Measurements from ENCODE around the gene GON4L. TPM values are rescaled to one million over a fixed set of nuclear protein-coding genes. Genes with fewer than 3 reads are reported as not detected.
"Not testable (repeated sequence)": the region's sequence is repeated elsewhere in the genome, so short reads cannot be mapped to it uniquely, and the experiment has no call there.

The GON4L gene
- polyA plus RNA-seq, 1 of the 3 experiments (the other 2 are of a cell fraction), result 16.5 TPM

GRCh38 chr1:155715777-155716176 lies 141.2 kb downstream of the GON4L start (continued):
- TF ChIP-seq, protein P1, sequence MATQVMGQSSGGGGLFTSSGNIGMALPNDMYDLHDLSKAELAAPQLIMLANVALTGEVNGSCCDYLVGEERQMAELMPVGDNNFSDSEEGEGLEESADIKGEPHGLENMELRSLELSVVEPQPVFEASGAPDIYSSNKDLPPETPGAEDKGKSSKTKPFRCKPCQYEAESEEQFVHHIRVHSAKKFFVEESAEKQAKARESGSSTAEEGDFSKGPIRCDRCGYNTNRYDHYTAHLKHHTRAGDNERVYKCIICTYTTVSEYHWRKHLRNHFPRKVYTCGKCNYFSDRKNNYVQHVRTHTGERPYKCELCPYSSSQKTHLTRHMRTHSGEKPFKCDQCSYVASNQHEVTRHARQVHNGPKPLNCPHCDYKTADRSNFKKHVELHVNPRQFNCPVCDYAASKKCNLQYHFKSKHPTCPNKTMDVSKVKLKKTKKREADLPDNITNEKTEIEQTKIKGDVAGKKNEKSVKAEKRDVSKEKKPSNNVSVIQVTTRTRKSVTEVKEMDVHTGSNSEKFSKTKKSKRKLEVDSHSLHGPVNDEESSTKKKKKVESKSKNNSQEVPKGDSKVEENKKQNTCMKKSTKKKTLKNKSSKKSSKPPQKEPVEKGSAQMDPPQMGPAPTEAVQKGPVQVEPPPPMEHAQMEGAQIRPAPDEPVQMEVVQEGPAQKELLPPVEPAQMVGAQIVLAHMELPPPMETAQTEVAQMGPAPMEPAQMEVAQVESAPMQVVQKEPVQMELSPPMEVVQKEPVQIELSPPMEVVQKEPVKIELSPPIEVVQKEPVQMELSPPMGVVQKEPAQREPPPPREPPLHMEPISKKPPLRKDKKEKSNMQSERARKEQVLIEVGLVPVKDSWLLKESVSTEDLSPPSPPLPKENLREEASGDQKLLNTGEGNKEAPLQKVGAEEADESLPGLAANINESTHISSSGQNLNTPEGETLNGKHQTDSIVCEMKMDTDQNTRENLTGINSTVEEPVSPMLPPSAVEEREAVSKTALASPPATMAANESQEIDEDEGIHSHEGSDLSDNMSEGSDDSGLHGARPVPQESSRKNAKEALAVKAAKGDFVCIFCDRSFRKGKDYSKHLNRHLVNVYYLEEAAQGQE (IDR thresholded peaks at IDR 0.05; ENCODE audit: low read depth, low read length), result no peak
- no peak for TF ChIP-seq CTCF (IDR thresholded peaks at IDR 0.05)
- TF ChIP-seq ELF1 (IDR thresholded peaks at IDR 0.05), result no peak
- no peak for TF ChIP-seq YY1 (IDR thresholded peaks at IDR 0.05; ENCODE audit: low read depth)

DNA sequence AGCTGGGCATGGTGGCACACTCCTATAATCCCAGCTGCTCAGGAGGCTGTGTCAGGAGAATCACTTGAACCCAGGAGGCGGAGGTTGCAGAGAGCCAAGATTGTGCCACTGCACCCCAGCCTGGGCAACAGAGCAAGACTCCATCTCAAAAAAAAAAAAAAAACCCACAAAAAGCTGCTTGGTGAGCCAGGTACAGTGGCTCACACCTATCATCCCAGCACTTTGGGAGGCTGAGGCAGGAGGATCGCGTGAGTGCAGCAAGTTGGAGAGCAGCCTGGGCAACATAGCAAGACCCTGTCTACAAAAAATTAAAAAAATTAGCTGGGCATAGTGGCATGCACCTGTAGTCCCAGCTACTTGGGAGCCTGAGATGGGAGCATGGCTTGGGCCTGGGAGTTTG lies 142.0 kb downstream of the GON4L start:
- H3K27ac ChIP-seq (ENCODE audit: low read depth in 2 of 2, low read length in 1 of 2); H3K4me2 ChIP-seq; H3K9ac ChIP-seq; H3K9me2 ChIP-seq; DNase-seq; H3K27me3 ChIP-seq (ENCODE audit: insufficient read depth); H3K4me1 ChIP-seq (ENCODE audit: control insufficient read depth in 1 of 2, insufficient read depth in 2 of 2, low read depth in 1 of 2, low read length in 1 of 2); H4K20me1 ChIP-seq (ENCODE audit: insufficient read depth); H3K4me3 ChIP-seq (ENCODE audit: low read depth in 2 of 2, low read length in 1 of 2); H3K9me3 ChIP-seq; POLR2A ChIA-PET; H2AFZ ChIP-seq (ENCODE audit: low read depth); H3F3A ChIP-seq (replicated peaks; ENCODE audit: insufficient read depth): not testable (repeated sequence)
- H3K79me2 ChIP-seq (ENCODE audit: insufficient read depth), result peaks cover 59% of the 10 kb centered on the region; the same call in 1 of the 2 replicates
- 95% methylated on average over 3 of the region's 3 CpGs for WGBS (ENCODE audit: low lambda C conversion rate)
- CTCF ChIA-PET, result interaction anchor here (3.7 kb wide), 1 partner anchor 14 kb away, joined by 18 read pairs; no protein-coding TSS in a partner anchor
- H3K36me3 ChIP-seq (replicated peaks in 1 of 2; ENCODE audit: control insufficient read depth in 1 of 2, insufficient read depth in 2 of 2, low read length in 1 of 2), result peaks cover 15 to 22% of the 10 kb centered on the region in 2 experiments

DNA sequence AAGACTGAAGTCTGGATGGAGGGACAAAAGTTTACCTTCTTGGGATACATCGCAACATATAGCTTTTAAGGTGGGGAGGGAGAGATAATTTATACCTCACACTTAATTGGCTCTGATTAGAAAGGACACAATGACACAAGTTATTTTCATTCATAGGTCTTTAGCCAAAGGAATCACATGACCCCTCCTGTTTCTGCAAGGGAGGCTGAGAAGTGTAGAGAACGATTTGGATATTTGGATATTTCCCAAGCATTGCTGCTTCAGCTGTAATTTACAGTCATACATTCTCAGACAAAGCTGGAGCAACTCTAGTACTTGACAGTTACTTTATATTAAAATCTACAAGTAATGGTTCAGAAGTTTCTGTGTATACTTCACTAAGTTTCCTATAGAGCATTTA lies 143.9 kb downstream of the GON4L start:
- DNase-seq, result no peak
- Histone ChIP-seq H2AFZ (ENCODE audit: low read depth) (no peak overlapping the region), H3K27me3 (ENCODE audit: insufficient read depth) (no peaks in the 10 kb centered on the region), H3K27ac (ENCODE audit: low read depth in 2 of 2, low read length in 1 of 2) (no peak overlapping the region), H3K9me2 (no peaks in the 10 kb centered on the region), H3F3A (replicated peaks; ENCODE audit: insufficient read depth) (no peaks in the 10 kb centered on the region), H4K20me1 (ENCODE audit: insufficient read depth) (no peaks in the 10 kb centered on the region), H3K4me1 (ENCODE audit: control insufficient read depth in 1 of 2, insufficient read depth in 2 of 2, low read depth in 1 of 2, low read length in 1 of 2) (no peaks in the 10 kb centered on the region), H3K9ac (no peak overlapping the region), H3K9me3 (0 out of 2 replicates have a peak, but pooled peaks cover 7% of the 10 kb centered on the region), H3K4me2 (no peak overlapping the region), H3K4me3 (ENCODE audit: low read depth in 2 of 2, low read length in 1 of 2) (no peak overlapping the region), H3K36me3 (replicated peaks in 1 of 2; ENCODE audit: control insufficient read depth in 1 of 2, insufficient read depth in 2 of 2, low read length in 1 of 2) (peaks cover 27 to 28% of the 10 kb centered on the region in 2 experiments), H3K79me2 (ENCODE audit: insufficient read depth) (peaks cover 71% of the 10 kb centered on the region)
- CTCF ChIA-PET, result interaction anchor here (3.7 kb wide), 1 partner anchor 16 kb away, joined by 18 read pairs; no protein-coding TSS in a partner anchor
- WGBS (ENCODE audit: low lambda C conversion rate), result 72% methylated on average over 2 of the region's 2 CpGs
- POLR2A ChIA-PET, result no interaction called here
- TF ChIP-seq SIN3A (IDR thresholded peaks at IDR 0.05; ENCODE audit: borderline replicate concordance, low read depth, low read length) (no peak), GABPA (IDR thresholded peaks at IDR 0.05; ENCODE audit: low read depth) (no peak), TEAD4 (IDR thresholded peaks at IDR 0.05; ENCODE audit: borderline replicate concordance, insufficient read depth) (no peak), ZBTB33 (IDR thresholded peaks at IDR 0.05; ENCODE audit: borderline replicate concordance, low read depth) (no peak), MXI1 (IDR thresholded peaks at IDR 0.05; ENCODE audit: low read depth, low read length) (no peak), NFIC (IDR thresholded peaks at IDR 0.05; ENCODE audit: borderline replicate concordance) (no peak)
- TF ChIP-seq, protein P2, sequence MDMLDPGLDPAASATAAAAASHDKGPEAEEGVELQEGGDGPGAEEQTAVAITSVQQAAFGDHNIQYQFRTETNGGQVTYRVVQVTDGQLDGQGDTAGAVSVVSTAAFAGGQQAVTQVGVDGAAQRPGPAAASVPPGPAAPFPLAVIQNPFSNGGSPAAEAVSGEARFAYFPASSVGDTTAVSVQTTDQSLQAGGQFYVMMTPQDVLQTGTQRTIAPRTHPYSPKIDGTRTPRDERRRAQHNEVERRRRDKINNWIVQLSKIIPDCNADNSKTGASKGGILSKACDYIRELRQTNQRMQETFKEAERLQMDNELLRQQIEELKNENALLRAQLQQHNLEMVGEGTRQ (IDR thresholded peaks at IDR 0.05; ENCODE audit: borderline replicate concordance, low read depth, low read length), result no peak
